Measurements from ENCODE around the gene CYTH1.

Gene CYTH1

DNA sequence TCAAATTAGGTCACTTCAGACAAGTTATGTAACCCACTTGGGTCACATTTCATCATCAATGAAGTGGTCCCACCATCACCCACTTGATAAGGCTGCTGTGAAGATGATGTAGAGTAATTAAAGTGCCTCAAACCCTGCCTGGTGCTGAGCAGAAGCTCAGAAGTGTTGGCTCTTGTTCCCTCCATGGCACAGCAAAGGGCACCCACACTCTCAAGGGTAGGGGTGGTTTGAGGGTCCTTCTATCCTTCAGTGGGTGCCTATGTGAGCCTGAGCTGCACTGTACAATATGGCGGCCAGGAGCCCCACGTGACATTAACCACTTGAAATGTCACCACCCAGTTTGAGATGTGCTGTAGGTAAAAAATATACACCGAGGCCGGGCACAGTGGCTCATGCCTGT, 71.5 kb downstream of the CYTH1 start:
- no peak for FAIRE-seq

GRCh38 chr17:78709751-78710181, 72.3 kb downstream of the CYTH1 start:
- no peak for FAIRE-seq

GRCh38 chr17:78709119-78709681, 72.9 kb downstream of the CYTH1 start:
- no peak for FAIRE-seq

- no peak for FAIRE-seq
Observed at GRCh38 chr17:78708510-78708973, 73.5 kb downstream of the CYTH1 start.

GRCh38 chr17:78707923-78708322, 74.2 kb downstream of the CYTH1 start:
- FAIRE-seq: no peak

- FAIRE-seq: no peak
Observed at GRCh38 chr17:78707016-78707415, 75.1 kb downstream of the CYTH1 start.

DNA sequence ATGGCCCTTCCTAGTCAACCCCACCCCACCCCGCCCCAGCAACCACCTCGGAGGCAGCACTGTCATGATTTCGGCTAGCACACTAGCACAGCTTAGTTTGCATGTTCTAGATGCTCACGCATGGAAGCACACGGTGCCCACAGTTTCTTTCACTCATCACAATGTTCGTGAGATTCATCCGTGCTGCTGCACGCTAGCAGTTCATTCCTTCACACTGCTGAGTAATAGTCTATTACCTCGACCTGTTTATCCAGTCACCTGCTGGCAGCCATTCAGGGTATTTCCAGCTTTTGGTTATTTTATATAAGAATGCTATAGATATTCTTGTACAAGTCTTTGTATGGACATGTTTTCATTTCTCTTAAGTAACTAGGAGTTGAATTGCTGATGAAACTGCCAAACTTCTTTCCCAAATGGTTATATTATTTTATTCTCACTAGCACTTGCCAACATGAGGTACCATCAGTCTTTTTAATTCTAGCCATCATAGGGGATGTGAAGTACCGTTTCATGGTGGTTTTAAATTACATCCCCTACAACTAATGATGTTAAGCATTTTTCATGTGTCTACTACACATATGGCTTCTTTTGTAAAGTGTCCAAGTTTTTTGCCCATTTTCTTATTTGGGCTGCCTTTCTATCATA, 75.7 kb downstream of the CYTH1 start:
- no peak for FAIRE-seq

DNA sequence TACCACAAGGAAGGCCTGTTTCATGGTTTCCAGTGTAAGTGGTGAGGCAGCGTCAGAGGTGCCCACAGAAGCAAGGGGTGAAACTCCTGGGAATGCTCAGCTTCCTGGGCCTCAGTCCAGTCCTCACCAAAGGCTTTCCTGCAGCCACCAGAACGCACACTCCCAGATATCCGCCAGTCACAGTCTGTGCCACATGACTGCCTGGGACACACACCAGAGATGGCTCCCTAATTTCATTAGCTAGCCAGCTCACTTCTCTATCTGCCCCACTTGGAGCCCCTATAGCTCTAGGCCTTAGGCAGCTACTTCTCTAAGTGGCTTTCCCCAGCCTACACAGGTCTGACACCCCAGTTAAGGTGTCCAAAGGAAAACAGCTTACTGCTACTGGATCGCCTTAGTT, 77.0 kb downstream of the CYTH1 start:
- no peak for FAIRE-seq

- no peak for FAIRE-seq
Observed at GRCh38 chr17:78704594-78704993, 77.5 kb downstream of the CYTH1 start.

- no peak for FAIRE-seq
Observed at GRCh38 chr17:78697554-78698343, 84.3 kb downstream of the CYTH1 start.

DNA sequence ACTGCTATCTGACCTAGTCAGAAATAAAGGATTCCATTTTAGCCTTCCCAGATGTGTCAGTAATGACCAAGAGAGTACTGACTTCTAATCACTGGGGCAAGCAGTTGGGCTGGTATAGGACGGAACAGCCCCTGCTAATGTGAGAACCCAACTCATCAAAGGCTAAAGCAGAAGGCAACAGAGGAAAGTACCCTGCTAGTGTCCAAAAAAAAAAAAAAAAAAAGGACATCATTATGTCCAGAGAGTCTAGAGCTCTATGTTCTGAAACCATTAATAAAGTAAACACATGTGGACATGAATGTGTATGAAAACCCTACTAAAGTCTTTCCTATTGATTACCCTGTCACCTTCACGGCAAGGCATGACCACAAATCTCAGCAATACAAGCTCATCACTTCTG, 85.0 kb downstream of the CYTH1 start:
- no peak for FAIRE-seq

- FAIRE-seq: no peak
Observed at GRCh38 chr17:78696016-78696982, 85.8 kb downstream of the CYTH1 start.

GRCh38 chr17:78694805-78695531, 87.1 kb downstream of the CYTH1 start:
- FAIRE-seq: no peak

- FAIRE-seq: no peak
Observed at GRCh38 chr17:78693346-78694083, 88.6 kb downstream of the CYTH1 start.

DNA sequence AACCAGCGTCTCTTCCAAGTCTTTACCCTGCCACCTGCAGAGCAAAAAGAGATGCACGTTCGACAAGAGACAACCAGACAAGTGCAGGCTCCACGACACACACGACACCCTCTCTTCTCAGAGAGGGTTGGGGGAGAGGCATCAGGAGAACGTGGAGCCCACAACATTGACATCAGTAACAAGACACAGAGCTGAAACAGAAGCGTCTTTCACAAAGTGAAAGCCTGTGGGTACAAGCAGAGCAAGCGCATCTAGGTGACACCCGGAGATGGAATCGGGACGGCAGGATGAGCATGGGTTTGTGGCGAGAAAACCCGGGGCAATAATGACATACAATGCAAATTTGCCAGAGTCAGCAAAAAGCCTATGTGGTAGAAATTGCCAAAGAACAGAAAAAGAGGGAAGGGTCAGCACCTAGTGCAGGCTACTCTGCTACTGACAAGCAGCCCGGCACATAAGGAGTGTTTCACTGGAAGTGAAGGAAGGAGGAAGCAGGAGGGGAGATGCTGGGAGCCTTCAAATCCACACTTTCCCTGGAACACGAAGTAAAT, 89.5 kb downstream of the CYTH1 start:
- no peak for FAIRE-seq

GRCh38 chr17:78689029-78689428, 93.0 kb downstream of the CYTH1 start:
- FAIRE-seq: no peak

- no peak for FAIRE-seq
Observed at GRCh38 chr17:78687944-78688343, 94.1 kb downstream of the CYTH1 start.

GRCh38 chr17:78687125-78687524, 94.9 kb downstream of the CYTH1 start:
- no peak for FAIRE-seq

DNA sequence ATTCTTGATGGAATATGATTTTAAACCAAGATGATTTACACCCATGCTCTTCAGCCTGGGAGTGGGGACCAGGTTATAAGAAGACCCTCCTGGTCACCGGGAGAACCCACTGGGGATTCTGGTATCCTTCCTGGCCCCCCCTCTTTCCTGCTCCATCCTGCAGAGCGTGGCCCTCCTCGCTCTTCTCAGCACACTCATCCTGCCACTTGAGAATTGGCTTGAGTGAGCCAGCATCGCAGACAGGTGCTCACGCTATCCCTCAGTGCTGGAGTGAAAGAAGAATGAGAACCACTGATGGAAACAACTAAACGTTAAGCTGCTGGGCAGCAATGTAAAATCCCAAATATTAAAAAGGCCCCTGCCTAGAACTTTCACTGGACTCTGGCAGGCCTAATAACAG, 98.0 kb downstream of the CYTH1 start:
- FAIRE-seq: no peak

DNA sequence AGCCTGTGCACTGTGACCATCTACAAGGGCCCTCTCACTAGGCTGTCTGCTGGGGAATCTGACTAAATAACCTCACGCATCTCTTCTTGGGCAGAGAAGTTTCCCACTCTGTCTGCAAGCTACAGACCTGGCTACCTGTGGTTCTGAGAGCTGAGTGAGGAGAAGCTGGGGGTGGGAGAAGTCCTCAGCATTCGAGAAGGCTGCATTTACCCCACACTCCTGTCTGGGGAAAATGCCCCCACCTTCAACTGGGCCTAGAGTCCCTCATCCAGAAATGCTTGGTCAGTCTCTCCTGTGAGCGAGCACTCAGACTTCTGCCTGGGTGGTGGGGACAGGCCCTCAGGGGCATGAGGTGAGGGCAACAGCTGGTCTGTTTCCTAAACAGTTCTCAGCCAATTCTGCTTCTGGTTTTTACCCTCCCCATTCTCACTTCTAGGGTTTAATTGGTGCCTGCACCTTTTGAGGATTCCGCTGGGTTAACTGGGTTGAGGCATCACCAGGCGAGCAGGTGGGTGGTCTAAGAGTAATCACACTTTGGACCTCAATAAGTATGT, 98.6 kb downstream of the CYTH1 start:
- no peak for FAIRE-seq

GRCh38 chr17:78682363-78682762, 99.7 kb downstream of the CYTH1 start:
- FAIRE-seq: no peak
